B cell (primary cell): ENCODE data around the gene CCDC85C.

Experiments used
- CTCF ChIP-seq: fragments of 200-600 bp; IDR thresholded peaks from one replicate; pipeline ENCODE4 v1.8.0; 2022; ENCODE audit warnings: antibody characterized with exemption, mild to moderate bottlenecking
- EZH2 ChIP-seq: IDR thresholded peaks from 2 replicates; pipeline ENCODE4 v1.6.1; 2012; ENCODE audit warnings: borderline replicate concordance, low read depth, mild to moderate bottlenecking, moderate library complexity, low read length; ENCODE audit not compliant: insufficient read depth, poor library complexity, severe bottlenecking

- TF ChIP-seq CTCF = no peak
- no peak for TF ChIP-seq EZH2
These were observed 93.4 kb downstream of the CCDC85C start for GRCh38 chr14:99510556-99511139.
